T-cell (primary cell): ENCODE measurements around the gene DHX29. TPM values are rescaled to one million over a fixed set of nuclear protein-coding genes. Genes with fewer than 3 reads are reported as not detected.

Experiments used
- ATAC-seq, 4 experiments: fragments of 200-7000 bp in 3 of 4; fragments of 150-1000 bp in 1 of 4; cut with Tn5 transposase; replicated peaks in 1 of 4; 1 replicate in 3 of 4; 2 replicates in 1 of 4; pipeline ENCODE4 v1.10.0; 2021; ENCODE audit warnings: moderate library complexity in 3 of 4, mild to moderate bottlenecking in 2 of 4, moderate number of reproducible peaks in 1 of 4
- CTCF ChIA-PET, 2 donors: fragments of 300-600 bp; sonication (Branson Sonifier 250); formaldehyde crosslinking; loops; one replicate each; lab custom pipeline; 2022; ENCODE audit warnings: antibody characterized with exemption in 2 of 2; lab: Charles Lee
- POLR2A ChIA-PET, 2 donors: fragments of 300-600 bp; sonication (Branson Sonifier 250); formaldehyde crosslinking; loops; one replicate each; lab custom pipeline; 2022; ENCODE audit warnings: antibody characterized with exemption in 2 of 2; lab: Charles Lee
- DNase-seq, 35 experiments: peaks; one replicate each; pipeline versions ENCODE4 v3.0.0 to v3.0.0-alpha.2; 2013 to 2023
- H3K27ac ChIP-seq: one replicate; pipeline ENCODE4 v1.5.1; 2013; ENCODE audit warnings: low read length
- H3K27me3 ChIP-seq, 2 experiments: replicated peaks in 1 of 2; 1 replicate in 1 of 2; 2 replicates in 1 of 2; pipeline versions ENCODE4 v1.6.1 to v1.7.0; 2013; ENCODE audit warnings: low read length in 1 of 2, mixed read lengths in 1 of 2; ENCODE audit not compliant: control insufficient read depth in 2 of 2, insufficient read depth in 2 of 2; ENCODE audit errors: extremely low read depth in 1 of 2
- H3K36me3 ChIP-seq, 2 donors: 1 replicate in 1 of 2; 2 replicates in 1 of 2; pipeline versions ENCODE4 v1.6.1 to v1.7.0; 2013; ENCODE audit warnings: low read length in 1 of 2; ENCODE audit not compliant: control insufficient read depth in 2 of 2, insufficient read depth in 1 of 2; ENCODE audit errors: extremely low read depth in 1 of 2
- H3K4me1 ChIP-seq, 2 experiments: 1 replicate in 1 of 2; 2 replicates in 1 of 2; pipeline versions ENCODE4 v1.6.1 to v1.7.0; 2013; ENCODE audit warnings: low read length in 2 of 2, mixed read lengths in 1 of 2; ENCODE audit not compliant: insufficient read depth in 2 of 2, control insufficient read depth in 1 of 2; ENCODE audit errors: extremely low read depth in 1 of 2
- H3K4me3 ChIP-seq, 2 donors: 1 replicate in 1 of 2; 2 replicates in 1 of 2; pipeline versions ENCODE4 v1.5.1 to v1.7.0; 2013; ENCODE audit warnings: mild to moderate bottlenecking in 2 of 2, low read length in 1 of 2, moderate library complexity in 1 of 2; ENCODE audit not compliant: control insufficient read depth in 1 of 2; ENCODE audit errors: extremely low read depth in 1 of 2
- H3K9me3 ChIP-seq: 2 replicates; pipeline ENCODE4 v1.7.0; 2013
- H3K27ac Mint-ChIP-seq, 2 donors: one replicate each; pipeline ENCODE4 v1.8.0; 2020 to 2021; ENCODE audit warnings: mild to moderate bottlenecking in 2 of 2, mixed read lengths in 2 of 2
- H3K27me3 Mint-ChIP-seq, 2 donors: one replicate each; pipeline ENCODE4 v1.8.0; 2021 to 2022; ENCODE audit warnings: mixed read lengths in 2 of 2
- H3K36me3 Mint-ChIP-seq: one replicate; pipeline ENCODE4 v1.8.0; 2021; ENCODE audit warnings: mixed read lengths
- H3K4me1 Mint-ChIP-seq, 3 donors: one replicate each; pipeline ENCODE4 v1.8.0; 2020 to 2022; ENCODE audit warnings: mixed read lengths in 3 of 3, mild to moderate bottlenecking in 1 of 3
- H3K4me3 Mint-ChIP-seq, 3 donors: one replicate each; pipeline ENCODE4 v1.8.0; 2020 to 2022; ENCODE audit warnings: mild to moderate bottlenecking in 3 of 3, mixed read lengths in 3 of 3, moderate library complexity in 3 of 3
- H3K9me3 Mint-ChIP-seq, 3 donors: one replicate each; pipeline ENCODE4 v1.8.0; 2020 to 2022; ENCODE audit warnings: mixed read lengths in 3 of 3
- WGBS: methylation state at CpG from one replicate; pipeline ENCODE4 v1.1.5; 2013; ENCODE audit warnings: missing lambda C conversion rate; ENCODE audit not compliant: insufficient coverage; 5-methylcytosine and 5-hydroxymethylcytosine counted together
- total RNA-seq, 35 experiments: library from RNA in 6 of 35; stranded (reverse) in 6 of 35; fragments of 120-200 nt in 1 of 35; gene quantifications; one replicate each; pipeline versions ENCODE4 v1.2.1 to v1.2.4 and lab custom pipeline; 2013 to 2026

Gene DHX29
- total RNA-seq, 5 donors from 2014 or later (not counting 1 experiment from before 2014, with no cell fraction given), result 12.4 to 19.2 (median 15.4) TPM

GRCh38 chr5:55218967-55219366, 88.5 kb downstream of the DHX29 start:
- ATAC-seq (no peak), DNase-seq (no peak)
- Mint-ChIP-seq H3K4me1 (peaks cover 27 to 33% (median 27%) of the 10 kb centered on the region in 3 donors), H3K36me3 (no peaks in the 10 kb centered on the region), H3K27ac (no peak overlapping the region), H3K9me3 (no peaks in the 10 kb centered on the region), H3K4me3 (no peak overlapping the region), H3K27me3 (peaks cover 55 to 59% of the 10 kb centered on the region in 2 donors)
- Histone ChIP-seq H3K4me1 (peaks cover 8 to 24% of the 10 kb centered on the region in 2 experiments), H3K4me3 (no peak overlapping the region), H3K36me3 (no peaks in the 10 kb centered on the region), H3K27ac (no peak overlapping the region), H3K27me3 (peaks cover 18 to 56% of the 10 kb centered on the region in 2 experiments), H3K9me3 (no peaks in the 10 kb centered on the region)
- POLR2A ChIA-PET, result no interaction called here
- WGBS, result 71% methylated on average over 1 of the region's 4 CpGs
- CTCF ChIA-PET, result interaction anchor here in 1 of 2 donors (0.6 kb wide), 1 partner anchor 22 kb away, joined by 3 read pairs; no protein-coding TSS in a partner anchor

GRCh38 chr5:55211184-55211874, 96.2 kb downstream of the DHX29 start:
- Mint-ChIP-seq H3K27me3 (peaks cover 9 to 10% of the 10 kb centered on the region in 2 donors), H3K27ac (no peak overlapping the region), H3K36me3 (no peaks in the 10 kb centered on the region), H3K4me3 (no peak overlapping the region), H3K4me1 (no peaks in the 10 kb centered on the region), H3K9me3 (no peaks in the 10 kb centered on the region)
- H3K27ac ChIP-seq, result no peak overlapping the region
- no peak for ATAC-seq
- no peaks in the 10 kb centered on the region for H3K36me3 ChIP-seq
- no peak overlapping the region for H3K4me3 ChIP-seq
- ChIA-PET POLR2A (no interaction called here), CTCF (no interaction called here)
- H3K27me3 ChIP-seq, result peaks cover 0 to 14% of the 10 kb centered on the region in 2 experiments
- no CpG with 5 or more reads among the region's 2 CpGs for WGBS
- no peaks in the 10 kb centered on the region for H3K9me3 ChIP-seq
- DNase-seq, result no peak
- H3K4me1 ChIP-seq, result no peaks in the 10 kb centered on the region

Other genes with a start within 250 kb of the DHX29 start
- gene GZMA, start 205.0 kb downstream of the DHX29 start, total RNA-seq, result 10 to 100 TPM in 4 of 5 donors, 1 to 10 TPM in 1; 9.9 to 86.0 (median 37.2) TPM
- gene GPX8, start 147.5 kb downstream of the DHX29 start, total RNA-seq, result under 1 TPM in 1 of 5 donors, not detected in 4; 0.20 TPM
- gene CDC20B, start 134.5 kb downstream of the DHX29 start, total RNA-seq, result not detected
- not detected for gene MCIDAS, start 80.4 kb downstream of the DHX29 start, total RNA-seq
- gene CCNO, start 74.1 kb downstream of the DHX29 start, total RNA-seq, result under 1 TPM in 1 of 5 donors, not detected in 4; 0.20 TPM
- 10 to 100 TPM; 60.2 to 75.1 (median 62.0) TPM for gene MTREX, start 295 bp upstream of the DHX29 start, total RNA-seq
- gene PLPP1, start 227.3 kb upstream of the DHX29 start, total RNA-seq, result 10 to 100 TPM in 2 of 5 donors, 1 to 10 TPM in 3; 7.2 to 15.5 (median 8.6) TPM